Measurements from ENCODE around the gene SEC14L6. TPM values are rescaled to one million over a fixed set of nuclear protein-coding genes. Genes with fewer than 3 reads are reported as not detected.
"Not testable (repeated sequence)": the region's sequence is repeated elsewhere in the genome, so short reads cannot be mapped to it uniquely, and the experiment has no call there.

SEC14L6 gene
- total RNA-seq, 4 donors from 2014 or later: 15.2 to 105 (median 41.4) TPM

GRCh38 chr22:30561402-30562189, 15.1 kb upstream of the SEC14L6 start:
- no peaks in the 10 kb centered on the region for H3K9me3 ChIP-seq
- no peaks in the 10 kb centered on the region for H3K27me3 ChIP-seq
- DNase-seq (ENCODE audit: low spot score in 2 of 2): no peak
- TF ChIP-seq, protein P1, sequence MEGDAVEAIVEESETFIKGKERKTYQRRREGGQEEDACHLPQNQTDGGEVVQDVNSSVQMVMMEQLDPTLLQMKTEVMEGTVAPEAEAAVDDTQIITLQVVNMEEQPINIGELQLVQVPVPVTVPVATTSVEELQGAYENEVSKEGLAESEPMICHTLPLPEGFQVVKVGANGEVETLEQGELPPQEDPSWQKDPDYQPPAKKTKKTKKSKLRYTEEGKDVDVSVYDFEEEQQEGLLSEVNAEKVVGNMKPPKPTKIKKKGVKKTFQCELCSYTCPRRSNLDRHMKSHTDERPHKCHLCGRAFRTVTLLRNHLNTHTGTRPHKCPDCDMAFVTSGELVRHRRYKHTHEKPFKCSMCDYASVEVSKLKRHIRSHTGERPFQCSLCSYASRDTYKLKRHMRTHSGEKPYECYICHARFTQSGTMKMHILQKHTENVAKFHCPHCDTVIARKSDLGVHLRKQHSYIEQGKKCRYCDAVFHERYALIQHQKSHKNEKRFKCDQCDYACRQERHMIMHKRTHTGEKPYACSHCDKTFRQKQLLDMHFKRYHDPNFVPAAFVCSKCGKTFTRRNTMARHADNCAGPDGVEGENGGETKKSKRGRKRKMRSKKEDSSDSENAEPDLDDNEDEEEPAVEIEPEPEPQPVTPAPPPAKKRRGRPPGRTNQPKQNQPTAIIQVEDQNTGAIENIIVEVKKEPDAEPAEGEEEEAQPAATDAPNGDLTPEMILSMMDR (IDR thresholded peaks at IDR 0.05): no peak
- no peak for TF ChIP-seq POLR2A (IDR thresholded peaks at IDR 0.05)
- no peak for TF ChIP-seq EP300 (IDR thresholded peaks at IDR 0.05)
- TF ChIP-seq POLR2AphosphoS5 (IDR thresholded peaks at IDR 0.05): no peak
- no peaks in the 10 kb centered on the region for H3K4me1 ChIP-seq
- 82% methylated on average over 3 of the region's 10 CpGs for WGBS
- no peak overlapping the region for H3K27ac ChIP-seq
- H3K4me3 ChIP-seq: no peak overlapping the region
- H3K36me3 ChIP-seq: no peaks in the 10 kb centered on the region

- not testable (repeated sequence) for H3K27ac ChIP-seq; H3K27me3 ChIP-seq; H3K36me3 ChIP-seq; H3K9me3 ChIP-seq; DNase-seq (ENCODE audit: low spot score in 2 of 2); H3K4me1 ChIP-seq; H3K4me3 ChIP-seq
- 87% methylated on average over 11 of the region's 11 CpGs for WGBS
Measured at GRCh38 chr22:30560643-30561202, 14.2 kb upstream of the SEC14L6 start.

DNA sequence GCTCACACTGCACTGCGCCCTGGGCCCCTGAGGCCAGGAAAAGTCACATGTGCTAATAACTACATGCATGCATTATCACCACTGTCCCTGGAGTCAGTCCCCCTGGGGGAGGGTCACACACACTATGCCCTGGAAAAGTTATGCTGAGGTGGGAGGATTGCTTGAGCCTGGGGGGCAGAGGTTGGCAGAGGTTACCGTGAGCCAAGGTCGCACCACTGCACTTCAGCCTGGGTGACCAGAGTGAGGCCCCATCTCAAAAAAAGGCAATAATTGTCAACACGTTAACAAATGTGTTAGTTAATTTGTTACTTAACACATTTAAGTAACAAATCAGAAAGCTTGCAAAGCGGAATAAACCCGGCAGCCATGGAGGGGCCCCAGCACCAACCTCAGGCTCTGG, 13.3 kb upstream of the SEC14L6 start:
- DNase-seq (ENCODE audit: low spot score in 2 of 2): no peak
- 77% methylated on average over 6 of the region's 6 CpGs for WGBS
- Histone ChIP-seq H3K27me3 (no peaks in the 10 kb centered on the region), H3K27ac (no peak overlapping the region), H3K9me3 (no peaks in the 10 kb centered on the region), H3K4me1 (no peaks in the 10 kb centered on the region), H3K36me3 (no peaks in the 10 kb centered on the region), H3K4me3 (no peak overlapping the region)
- TF ChIP-seq, protein P1 (IDR thresholded peaks at IDR 0.05): no peak
- no peak for TF ChIP-seq EP300 (IDR thresholded peaks at IDR 0.05)
- no peak for TF ChIP-seq POLR2AphosphoS5 (IDR thresholded peaks at IDR 0.05)
- TF ChIP-seq POLR2A (IDR thresholded peaks at IDR 0.05): no peak

GRCh38 chr22:30557243-30557642, 10.7 kb upstream of the SEC14L6 start:
- TF ChIP-seq, protein P1 (IDR thresholded peaks at IDR 0.05): no peak
- TF ChIP-seq POLR2AphosphoS5 (IDR thresholded peaks at IDR 0.05) (no peak), EP300 (IDR thresholded peaks at IDR 0.05) (no peak), POLR2A (IDR thresholded peaks at IDR 0.05) (no peak)
- H3K4me3 ChIP-seq: no peak overlapping the region
- no peaks in the 10 kb centered on the region for H3K27me3 ChIP-seq
- no peak overlapping the region for H3K27ac ChIP-seq
- DNase-seq (ENCODE audit: low spot score in 2 of 2): no peak
- no peaks in the 10 kb centered on the region for H3K9me3 ChIP-seq
- WGBS: 38% methylated on average over 2 of the region's 8 CpGs
- no peaks in the 10 kb centered on the region for H3K36me3 ChIP-seq
- H3K4me1 ChIP-seq: no peaks in the 10 kb centered on the region

DNA sequence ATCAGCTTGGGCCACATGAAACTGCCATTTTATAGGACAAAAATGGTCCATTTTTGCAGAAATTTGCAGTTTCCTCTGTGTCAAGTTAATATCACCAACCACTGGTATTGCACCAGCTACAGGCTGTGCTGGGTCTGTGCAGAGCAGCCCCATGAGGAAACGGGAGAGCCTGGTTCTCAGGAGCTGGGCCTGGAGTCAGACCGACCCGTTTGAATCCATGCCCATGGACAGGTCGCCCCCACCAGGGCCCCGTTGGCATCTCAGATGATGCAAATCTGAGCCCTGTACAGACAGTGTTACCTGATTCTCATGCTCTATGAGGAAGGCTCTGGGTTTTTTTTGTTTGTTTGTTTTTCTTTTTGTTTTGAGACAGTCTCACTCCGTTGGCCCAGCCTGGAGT, 9.8 kb upstream of the SEC14L6 start:
- WGBS: 69% methylated on average over 6 of the region's 6 CpGs
- Histone ChIP-seq H3K4me1 (no peaks in the 10 kb centered on the region), H3K36me3 (no peaks in the 10 kb centered on the region), H3K27me3 (no peaks in the 10 kb centered on the region), H3K27ac (no peak overlapping the region), H3K4me3 (no peak overlapping the region), H3K9me3 (no peaks in the 10 kb centered on the region)
- TF ChIP-seq EP300 (IDR thresholded peaks at IDR 0.05): no peak
- no peak for DNase-seq (ENCODE audit: low spot score in 2 of 2)

GRCh38 chr22:30555282-30556210, 9.0 kb upstream of the SEC14L6 start:
- Histone ChIP-seq H3K27me3 (no peaks in the 10 kb centered on the region), H3K4me1 (no peaks in the 10 kb centered on the region), H3K27ac (no peak overlapping the region), H3K9me3 (no peaks in the 10 kb centered on the region), H3K36me3 (no peaks in the 10 kb centered on the region), H3K4me3 (no peak overlapping the region)
- no peak for TF ChIP-seq POLR2AphosphoS5 (IDR thresholded peaks at IDR 0.05)
- TF ChIP-seq POLR2A (IDR thresholded peaks at IDR 0.05): no peak
- TF ChIP-seq EP300 (IDR thresholded peaks at IDR 0.05): no peak
- TF ChIP-seq, protein P1 (IDR thresholded peaks at IDR 0.05): no peak
- DNase-seq (ENCODE audit: low spot score in 2 of 2): no peak
- WGBS: 95% methylated on average over 73 of the region's 73 CpGs

Measured in suprapubic skin (tissue), 4 donors.